Measurements from ENCODE around the gene POLR2E.

POLR2E gene

DNA sequence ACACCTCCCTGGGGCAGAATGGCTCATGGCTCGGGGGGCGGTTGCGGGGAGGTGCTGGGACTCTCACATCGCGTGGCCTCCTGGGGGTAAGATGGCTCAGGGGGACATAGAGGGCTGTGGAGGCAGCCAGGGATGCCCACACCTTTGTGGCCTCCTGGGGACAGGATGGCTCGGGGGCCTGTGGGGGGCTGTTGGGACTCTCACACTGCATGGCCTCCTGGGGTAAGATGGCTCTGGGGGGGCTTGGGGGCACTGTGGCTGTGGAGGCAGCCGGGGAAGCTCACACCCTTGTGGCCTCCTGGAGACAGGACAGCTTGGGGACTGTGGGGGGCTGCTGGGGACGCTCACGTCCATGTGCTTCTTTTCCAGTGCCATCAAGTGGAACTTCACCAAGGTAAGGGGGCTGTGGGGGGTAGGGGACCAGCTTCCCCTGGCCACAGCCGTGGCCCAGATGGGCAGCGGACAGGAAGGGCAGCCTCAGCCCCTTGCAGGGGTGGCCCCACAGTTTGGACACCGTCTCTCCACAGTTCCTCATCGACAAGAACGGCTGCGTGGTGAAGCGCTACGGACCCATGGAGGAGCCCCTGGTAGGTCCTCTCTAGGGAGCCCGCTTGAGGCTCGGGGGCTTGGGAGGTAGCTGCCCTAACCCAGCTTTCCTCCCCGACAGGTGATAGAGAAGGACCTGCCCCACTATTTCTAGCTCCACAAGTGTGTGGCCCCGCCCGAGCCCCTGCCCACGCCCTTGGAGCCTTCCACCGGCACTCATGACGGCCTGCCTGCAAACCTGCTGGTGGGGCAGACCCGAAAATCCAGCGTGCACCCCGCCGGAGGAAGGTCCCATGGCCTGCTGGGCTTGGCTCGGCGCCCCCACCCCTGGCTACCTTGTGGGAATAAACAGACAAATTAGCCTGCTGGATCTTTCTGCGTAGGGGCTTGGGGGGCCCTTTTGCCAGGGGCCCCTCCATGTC is 11.0 kb upstream of the POLR2E start:
- Histone ChIP-seq H3K9ac (no peak overlapping the region), H3K4me2 (no peak overlapping the region), H3K27ac (no peak overlapping the region), H3K4me1 (ENCODE audit: low read depth, poor library complexity, severe bottlenecking) (peaks cover 23% of the 10 kb centered on the region), H4K20me1 (ENCODE audit: insufficient read depth) (no peaks in the 10 kb centered on the region), H2AFZ (ENCODE audit: low read depth) (no peak overlapping the region), H3K27me3 (ENCODE audit: insufficient read depth, low read depth) (no peaks in the 10 kb centered on the region), H3K36me3 (ENCODE audit: insufficient read depth) (no peaks in the 10 kb centered on the region), H3K4me3 (IDR thresholded peaks at IDR 0.05; ENCODE audit: insufficient read depth, low read depth, low read length) (no peak overlapping the region), H3K79me2 (ENCODE audit: insufficient read depth, low read depth) (no peaks in the 10 kb centered on the region)
- TF ChIP-seq, protein P1, sequence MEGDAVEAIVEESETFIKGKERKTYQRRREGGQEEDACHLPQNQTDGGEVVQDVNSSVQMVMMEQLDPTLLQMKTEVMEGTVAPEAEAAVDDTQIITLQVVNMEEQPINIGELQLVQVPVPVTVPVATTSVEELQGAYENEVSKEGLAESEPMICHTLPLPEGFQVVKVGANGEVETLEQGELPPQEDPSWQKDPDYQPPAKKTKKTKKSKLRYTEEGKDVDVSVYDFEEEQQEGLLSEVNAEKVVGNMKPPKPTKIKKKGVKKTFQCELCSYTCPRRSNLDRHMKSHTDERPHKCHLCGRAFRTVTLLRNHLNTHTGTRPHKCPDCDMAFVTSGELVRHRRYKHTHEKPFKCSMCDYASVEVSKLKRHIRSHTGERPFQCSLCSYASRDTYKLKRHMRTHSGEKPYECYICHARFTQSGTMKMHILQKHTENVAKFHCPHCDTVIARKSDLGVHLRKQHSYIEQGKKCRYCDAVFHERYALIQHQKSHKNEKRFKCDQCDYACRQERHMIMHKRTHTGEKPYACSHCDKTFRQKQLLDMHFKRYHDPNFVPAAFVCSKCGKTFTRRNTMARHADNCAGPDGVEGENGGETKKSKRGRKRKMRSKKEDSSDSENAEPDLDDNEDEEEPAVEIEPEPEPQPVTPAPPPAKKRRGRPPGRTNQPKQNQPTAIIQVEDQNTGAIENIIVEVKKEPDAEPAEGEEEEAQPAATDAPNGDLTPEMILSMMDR (conservative IDR thresholded peaks at IDR 0.05; ENCODE audit: low read depth, low read length), result no peak

DNA sequence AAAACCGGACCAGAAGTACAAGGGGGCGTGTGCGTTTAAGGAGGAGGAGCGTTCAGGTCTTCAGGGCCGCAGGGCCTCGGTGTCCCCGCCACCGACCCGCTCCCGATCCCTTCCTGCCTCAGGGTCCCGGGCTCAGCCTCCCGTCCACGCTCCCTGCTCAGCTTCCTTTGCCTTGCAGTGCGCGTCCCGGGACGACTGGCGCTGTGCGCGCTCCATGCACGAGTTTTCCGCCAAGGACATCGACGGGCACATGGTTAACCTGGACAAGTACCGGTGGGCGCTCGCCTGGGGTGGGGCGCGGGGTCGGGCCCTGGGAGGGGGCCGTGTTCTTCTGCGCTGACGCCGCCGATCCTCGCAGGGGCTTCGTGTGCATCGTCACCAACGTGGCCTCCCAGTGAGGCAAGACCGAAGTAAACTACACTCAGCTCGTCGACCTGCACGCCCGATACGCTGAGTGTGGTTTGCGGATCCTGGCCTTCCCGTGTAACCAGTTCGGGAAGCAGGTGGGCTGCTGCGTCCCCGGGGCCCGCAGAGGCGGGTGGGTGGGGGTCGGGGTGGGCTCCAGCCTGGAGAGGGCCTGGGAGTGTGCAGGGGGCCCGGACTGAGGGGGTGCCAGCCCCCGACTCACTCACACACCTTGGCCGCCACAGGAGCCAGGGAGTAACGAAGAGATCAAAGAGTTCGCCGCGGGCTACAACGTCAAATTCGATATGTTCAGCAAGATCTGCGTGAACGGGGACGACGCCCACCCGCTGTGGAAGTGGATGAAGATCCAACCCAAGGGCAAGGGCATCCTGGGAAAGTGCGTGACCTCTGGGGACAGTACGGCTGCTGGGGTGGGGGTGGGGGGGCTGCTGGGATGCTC is 10.1 kb upstream of the POLR2E start:
- Histone ChIP-seq H3K27me3 (ENCODE audit: insufficient read depth, low read depth) (no peaks in the 10 kb centered on the region), H3K27ac (no peak overlapping the region), H3K4me2 (peak overlapping the region; percentile 60), H3K9ac (no peak overlapping the region), H3K79me2 (ENCODE audit: insufficient read depth, low read depth) (no peaks in the 10 kb centered on the region), H4K20me1 (ENCODE audit: insufficient read depth) (no peaks in the 10 kb centered on the region), H3K36me3 (ENCODE audit: insufficient read depth) (no peaks in the 10 kb centered on the region), H2AFZ (ENCODE audit: low read depth) (no peak overlapping the region), H3K4me1 (ENCODE audit: low read depth, poor library complexity, severe bottlenecking) (peaks cover 25% of the 10 kb centered on the region), H3K4me3 (IDR thresholded peaks at IDR 0.05; ENCODE audit: insufficient read depth, low read depth, low read length) (no peak overlapping the region)
- TF ChIP-seq, protein P1 (conservative IDR thresholded peaks at IDR 0.05; ENCODE audit: low read depth, low read length), result no peak

DNA sequence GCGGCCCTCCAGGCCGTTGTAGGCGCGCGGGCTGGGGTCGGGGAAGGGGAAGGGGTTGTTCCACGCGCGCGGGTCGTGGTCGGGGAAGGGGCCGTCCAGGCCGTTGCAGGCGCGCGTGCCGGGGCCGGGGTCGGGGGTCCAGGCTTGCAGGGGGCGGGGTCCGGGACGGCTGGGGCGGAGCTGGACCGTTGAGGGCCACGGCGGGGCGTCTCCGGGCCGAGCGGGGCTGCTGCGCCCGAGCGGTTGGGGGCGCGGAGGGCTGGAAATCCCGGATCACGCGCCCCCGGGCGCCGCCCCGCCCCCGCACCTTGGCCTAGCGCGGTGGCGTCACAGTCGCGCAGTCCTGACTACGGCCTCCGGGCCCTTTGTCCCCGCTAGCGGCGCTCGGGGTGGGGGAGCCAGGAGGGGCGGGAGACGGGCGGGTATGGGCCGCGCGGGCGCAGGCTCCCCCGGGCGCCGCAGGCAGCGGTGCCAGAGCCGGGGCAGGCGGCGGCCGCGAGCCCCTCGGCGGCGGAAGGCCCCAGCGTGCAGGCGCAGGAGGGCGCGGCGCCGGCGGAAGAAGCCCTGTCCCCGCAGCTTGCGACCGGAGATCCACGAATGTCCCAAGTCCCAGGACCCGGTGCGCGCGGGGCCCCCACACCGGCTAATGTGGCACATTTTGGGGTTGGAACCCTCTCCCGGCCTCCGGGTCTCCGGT is 9.3 kb upstream of the POLR2E start:
- no peaks in the 10 kb centered on the region for H3K79me2 ChIP-seq (ENCODE audit: insufficient read depth, low read depth)
- peaks cover 26% of the 10 kb centered on the region for H3K4me1 ChIP-seq (ENCODE audit: low read depth, poor library complexity, severe bottlenecking)
- TF ChIP-seq, protein P1 (conservative IDR thresholded peaks at IDR 0.05; ENCODE audit: low read depth, low read length), result no peak
- no peaks in the 10 kb centered on the region for H3K27me3 ChIP-seq (ENCODE audit: insufficient read depth, low read depth)
- peak overlapping the region; percentile 85 for H3K27ac ChIP-seq
- H4K20me1 ChIP-seq (ENCODE audit: insufficient read depth), result no peaks in the 10 kb centered on the region
- no peak overlapping the region for H3K4me3 ChIP-seq (IDR thresholded peaks at IDR 0.05; ENCODE audit: insufficient read depth, low read depth, low read length)
- H3K36me3 ChIP-seq (ENCODE audit: insufficient read depth), result no peaks in the 10 kb centered on the region
- H3K9ac ChIP-seq, result peak overlapping the region; percentile 69
- H2AFZ ChIP-seq (ENCODE audit: low read depth), result peak overlapping the region; percentile 44; the same call in 1 of the 2 replicates
- peak overlapping the region; percentile 60 for H3K4me2 ChIP-seq

DNA sequence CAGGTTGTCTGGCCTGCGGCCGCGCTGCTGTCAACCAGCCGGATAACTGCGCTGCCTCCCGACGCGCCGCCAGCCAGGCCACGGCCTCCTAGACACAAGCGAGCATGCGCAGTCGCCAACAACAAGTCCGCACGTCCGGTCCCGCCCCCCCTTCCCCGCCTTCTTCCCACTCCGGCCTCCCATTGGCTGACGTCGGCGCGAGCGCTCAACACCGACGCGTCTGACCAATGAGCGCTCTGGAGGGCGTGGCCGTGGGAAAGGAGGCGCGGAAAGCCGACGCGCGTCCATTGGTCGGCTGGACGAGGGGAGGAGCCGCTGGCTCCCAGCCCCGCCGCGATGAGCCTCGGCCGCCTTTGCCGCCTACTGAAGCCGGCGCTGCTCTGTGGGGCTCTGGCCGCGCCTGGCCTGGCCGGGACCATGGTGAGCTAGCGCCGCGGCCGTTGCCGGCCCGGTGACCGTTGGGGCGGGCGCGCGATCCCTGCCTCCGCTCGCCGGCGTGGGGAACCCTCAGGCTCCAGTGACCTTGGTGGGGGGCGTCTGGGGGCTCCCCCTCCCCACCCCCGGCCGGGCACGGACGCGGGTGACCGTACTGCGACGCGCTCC is 8.6 kb upstream of the POLR2E start, which contains the start of gene GPX4:
Gene GPX4 (plus strand): TSS at position 287 of the 603 bp plus-strand sequence. CDS start 50 bp downstream, at position 337.
- no peaks in the 10 kb centered on the region for H3K36me3 ChIP-seq (ENCODE audit: insufficient read depth)

More for the DNA sequence above, 8.6 kb upstream of the POLR2E start, which contains the start of gene GPX4:
- peaks cover 29% of the 10 kb centered on the region for H3K4me1 ChIP-seq (ENCODE audit: low read depth, poor library complexity, severe bottlenecking)
- no peaks in the 10 kb centered on the region for H3K79me2 ChIP-seq (ENCODE audit: insufficient read depth, low read depth)
- peak within 1 kb of the TSS; percentile 71 for H3K4me2 ChIP-seq
- peak within 1 kb of the TSS; percentile 69 for H3K9ac ChIP-seq
- no peaks in the 10 kb centered on the region for H3K27me3 ChIP-seq (ENCODE audit: insufficient read depth, low read depth)
- H2AFZ ChIP-seq (ENCODE audit: low read depth), result peak within 1 kb of the TSS; percentile 44; the same call in 1 of the 2 replicates
- H3K4me3 ChIP-seq (IDR thresholded peaks at IDR 0.05; ENCODE audit: insufficient read depth, low read depth, low read length), result no peak within 1 kb of the TSS
- TF ChIP-seq, protein P1 (conservative IDR thresholded peaks at IDR 0.05; ENCODE audit: low read depth, low read length), result no peak
- H3K27ac ChIP-seq, result peak within 1 kb of the TSS; percentile 85
- H4K20me1 ChIP-seq (ENCODE audit: insufficient read depth), result no peaks in the 10 kb centered on the region
